OCI-LY3 (cell line): ENCODE measurements around the gene TARM1.

Source experiments
- H2AFZ ChIP-seq: fragments of 200-600, 300-600 bp; shearing (Covaris generic); 2 replicates; pipeline ENCODE4 v1.6.0; 2014; ENCODE audit warnings: antibody characterized with exemption, low read depth, low read length
- H3K27ac ChIP-seq: fragments of 200-600, 300-600 bp; sonication (generic); 2 replicates; pipeline ENCODE4 v1.5.1; 2014; ENCODE audit warnings: mild to moderate bottlenecking, low read length, moderate library complexity, mixed read lengths
- H3K27me3 ChIP-seq: fragments of 200-600, 300-600 bp; sonication (generic); 2 replicates; pipeline ENCODE4 v1.6.1; 2014; ENCODE audit warnings: low read depth, low read length, mixed read lengths
- H3K36me3 ChIP-seq: fragments of 200-600, 300-600 bp; sonication (generic); replicated peaks from 2 replicates; pipeline ENCODE3; 2014; ENCODE audit warnings: low read depth, low read length, mixed read lengths
- H3K4me1 ChIP-seq: fragments of 300-600, 200-600 bp; sonication (generic); 2 replicates; pipeline ENCODE4 v1.6.1; 2014; ENCODE audit warnings: low read length, mixed read lengths
- H3K4me2 ChIP-seq: fragments of 200-600, 300-600 bp; sonication (generic); 2 replicates; pipeline ENCODE4 v1.6.1; 2014; ENCODE audit warnings: low read length, mixed read lengths
- H3K4me3 ChIP-seq: fragments of 300-600, 200-600 bp; sonication (generic); 2 replicates; pipeline ENCODE4 v1.5.1; 2014; ENCODE audit warnings: antibody characterized with exemption, mild to moderate bottlenecking, low read length, moderate library complexity
- H3K79me2 ChIP-seq: fragments of 300-600, 200-600 bp; shearing (Covaris generic); 2 replicates; pipeline ENCODE4 v1.6.1; 2014; ENCODE audit warnings: mild to moderate bottlenecking, low read length, mixed read lengths
- H3K9ac ChIP-seq: fragments of 300-600, 200-600 bp; shearing (Covaris generic); 2 replicates; pipeline ENCODE4 v1.6.0; 2014; ENCODE audit warnings: mild to moderate bottlenecking, low read length, moderate library complexity
- H3K9me3 ChIP-seq: fragments of 200-600, 300-600 bp; shearing (Covaris generic); 2 replicates; pipeline ENCODE4 v1.6.1; 2014; ENCODE audit warnings: low read length, mixed read lengths; ENCODE audit not compliant: insufficient read depth
- H4K20me1 ChIP-seq: fragments of 200-600, 300-600 bp; sonication (generic); 2 replicates; pipeline ENCODE4 v1.6.1; 2016; ENCODE audit warnings: low read length, mixed read lengths; ENCODE audit not compliant: insufficient read depth
- CTCF ChIP-seq: fragments of 200-600, 300-600 bp; sonication (generic); IDR thresholded peaks from 2 replicates; pipeline ENCODE4 v1.5.1; 2014; ENCODE audit warnings: antibody characterized with exemption, low read length, low read depth
- EZH2phosphoT487 ChIP-seq: fragments of 200-600 bp; shearing (Covaris generic); IDR thresholded peaks from 2 replicates; pipeline ENCODE4 v1.6.1; 2018; ENCODE audit warnings: antibody characterized with exemption, mixed run types, low read depth

The TARM1 gene

GRCh38 chr19:54081032-54081431 lies at the start of gene TARM1:
TSS of gene TARM1 (minus strand) at chr19:54081365. CDS start at chr19:54081340, 25 bp downstream.
- Histone ChIP-seq H3K4me3 (no peak within 1 kb of the TSS), H3K4me1 (no peaks in the 10 kb centered on the region), H2AFZ (no peak within 1 kb of the TSS), H3K79me2 (no peaks in the 10 kb centered on the region), H4K20me1 (no peaks in the 10 kb centered on the region), H3K9me3 (0 out of 2 replicates have a peak, but pooled peaks cover 2% of the 10 kb centered on the region), H3K27me3 (no peaks in the 10 kb centered on the region), H3K9ac (no peak within 1 kb of the TSS), H3K36me3 (no peaks in the 10 kb centered on the region), H3K27ac (no peak within 1 kb of the TSS), H3K4me2 (no peak within 1 kb of the TSS)
- no peak for TF ChIP-seq CTCF
- TF ChIP-seq EZH2phosphoT487: no peak

GRCh38 chr19:54129617-54129996 lies 48.4 kb upstream of the TARM1 start:
- Histone ChIP-seq H3K9me3 (no peaks in the 10 kb centered on the region), H3K4me1 (no peaks in the 10 kb centered on the region), H3K79me2 (no peaks in the 10 kb centered on the region), H3K27ac (no peak overlapping the region), H2AFZ (no peak overlapping the region), H3K9ac (no peak overlapping the region), H3K27me3 (no peaks in the 10 kb centered on the region), H3K36me3 (peaks cover 42% of the 10 kb centered on the region), H4K20me1 (no peaks in the 10 kb centered on the region), H3K4me2 (no peak overlapping the region), H3K4me3 (no peak overlapping the region)
- no peak for TF ChIP-seq EZH2phosphoT487
- TF ChIP-seq CTCF: no peak

GRCh38 chr19:54128796-54129616 lies 47.8 kb upstream of the TARM1 start:
- Histone ChIP-seq H3K79me2 (no peaks in the 10 kb centered on the region), H3K9ac (no peak overlapping the region), H2AFZ (no peak overlapping the region), H3K4me2 (no peak overlapping the region), H3K4me3 (no peak overlapping the region), H4K20me1 (no peaks in the 10 kb centered on the region), H3K27ac (no peak overlapping the region), H3K4me1 (no peaks in the 10 kb centered on the region), H3K9me3 (no peaks in the 10 kb centered on the region), H3K27me3 (no peaks in the 10 kb centered on the region), H3K36me3 (peaks cover 44% of the 10 kb centered on the region)
- TF ChIP-seq EZH2phosphoT487 (no peak), CTCF (no peak)

- Histone ChIP-seq H3K27ac (no peak overlapping the region), H3K36me3 (peaks cover 46% of the 10 kb centered on the region), H3K4me1 (no peaks in the 10 kb centered on the region), H3K27me3 (no peaks in the 10 kb centered on the region), H2AFZ (no peak overlapping the region), H3K79me2 (no peaks in the 10 kb centered on the region), H3K4me3 (no peak overlapping the region), H4K20me1 (no peaks in the 10 kb centered on the region), H3K9ac (no peak overlapping the region), H3K4me2 (no peak overlapping the region), H3K9me3 (no peaks in the 10 kb centered on the region)
- TF ChIP-seq EZH2phosphoT487 (no peak), CTCF (no peak)
Measured at GRCh38 chr19:54128441-54128725, 47.2 kb upstream of the TARM1 start.
